Lung (tissue), 12 donors: ENCODE data around the gene WNK1. TPM values are rescaled to one million over a fixed set of nuclear protein-coding genes. Genes with fewer than 3 reads are reported as not detected.

ENCODE experiments used
- ATAC-seq: fragments of 200-7000 bp; cut with Tn5 transposase; one replicate; pipeline ENCODE4 v1.9.1; 2020; ENCODE audit warnings: moderate number of reproducible peaks; ENCODE audit not compliant: insufficient read depth, low FRiP score
- DNase-seq, 3 donors: peaks; one replicate each; pipeline ENCODE4 v3.0.0-alpha.2; 2013 to 2017
- H3K27ac ChIP-seq, 2 donors: one replicate each; pipeline ENCODE4 v1.5.1; 2013; ENCODE audit warnings: mild to moderate bottlenecking in 2 of 2, moderate library complexity in 2 of 2, control low read depth in 1 of 2, inconsistent platforms in 1 of 2, low read depth in 1 of 2, low read length in 1 of 2
- H3K27me3 ChIP-seq, 3 donors: one replicate each; pipeline ENCODE4 v1.5.1; 2013; ENCODE audit warnings: low read length in 2 of 3; ENCODE audit not compliant: control insufficient read depth in 3 of 3, insufficient read depth in 3 of 3
- H3K36me3 ChIP-seq, 4 donors: one replicate each; pipeline ENCODE4 v1.5.1; 2013; ENCODE audit warnings: low read length in 4 of 4, mild to moderate bottlenecking in 1 of 4, moderate library complexity in 1 of 4; ENCODE audit not compliant: control insufficient read depth in 4 of 4, insufficient read depth in 4 of 4
- H3K4me1 ChIP-seq, 5 donors: one replicate each; pipeline ENCODE4 v1.5.1; 2013; ENCODE audit warnings: low read length in 5 of 5, mild to moderate bottlenecking in 2 of 5, moderate library complexity in 1 of 5; ENCODE audit not compliant: control insufficient read depth in 5 of 5, insufficient read depth in 5 of 5
- H3K4me3 ChIP-seq: one replicate; pipeline ENCODE4 v1.5.1; 2013; ENCODE audit warnings: mild to moderate bottlenecking, control low read depth, moderate library complexity
- H3K9ac ChIP-seq, 2 donors: one replicate each; pipeline ENCODE4 v1.5.1; 2013; ENCODE audit warnings: low read length in 2 of 2, control low read depth in 1 of 2; ENCODE audit not compliant: insufficient read depth in 1 of 2
- H3K9me3 ChIP-seq, 4 donors: one replicate each; pipeline ENCODE4 v1.5.1; 2013; ENCODE audit warnings: low read length in 3 of 4, mild to moderate bottlenecking in 1 of 4, moderate library complexity in 1 of 4; ENCODE audit not compliant: control insufficient read depth in 4 of 4, insufficient read depth in 3 of 4
- WGBS, 2 donors: extraction: QIAGEN DNeasy Blood & Tissue Kit; methylation state at CpG; one replicate each; pipeline ENCODE4 v1.1.7; 2013; 5-methylcytosine and 5-hydroxymethylcytosine counted together
- polyA plus RNA-seq, 2 donors: library from polyadenylated mRNA; stranded (reverse); fragments of 200-250 nt; gene quantifications; one replicate each; pipeline ENCODE4 v1.2.1, GENCODE V29; 2013
- total RNA-seq, 2 donors: library from RNA; depleted of rRNA in 1 of 2; stranded (reverse); fragments of >200 nt in 1 of 2; gene quantifications; one replicate each; pipeline ENCODE4 v1.2.1, GENCODE V29; 2014 to 2021
- TF ChIP-seq, protein P1 (sequence below): IDR thresholded peaks from 2 replicates; pipeline ENCODE4 v1.5.1; 2012; ENCODE audit warnings: mild to moderate bottlenecking; ENCODE audit errors: control extremely low read depth, extremely low read depth
- donor health status: control.
- donor health status: control.
- donor health status: Bipolar disorder and iron deficiency.
- donor health status: healthy.
- donor health status: DM: yes; HTN: yes; CAD: no.

Gene WNK1
- total and polyA plus RNA-seq, 4 donors: 23.1 to 269 (median 128) TPM

- Histone ChIP-seq H3K4me1 (peaks cover 0 to 3% (median 0%) of the 10 kb centered on the region in 5 donors), H3K9ac (no peak overlapping the region), H3K36me3 (no peaks in the 10 kb centered on the region), H3K27ac (no peak overlapping the region), H3K4me3 (no peak overlapping the region), H3K27me3 (no peaks in the 10 kb centered on the region), H3K9me3 (no peaks in the 10 kb centered on the region)
- ATAC-seq (no peak), DNase-seq (no peak)
- TF ChIP-seq, protein P1, sequence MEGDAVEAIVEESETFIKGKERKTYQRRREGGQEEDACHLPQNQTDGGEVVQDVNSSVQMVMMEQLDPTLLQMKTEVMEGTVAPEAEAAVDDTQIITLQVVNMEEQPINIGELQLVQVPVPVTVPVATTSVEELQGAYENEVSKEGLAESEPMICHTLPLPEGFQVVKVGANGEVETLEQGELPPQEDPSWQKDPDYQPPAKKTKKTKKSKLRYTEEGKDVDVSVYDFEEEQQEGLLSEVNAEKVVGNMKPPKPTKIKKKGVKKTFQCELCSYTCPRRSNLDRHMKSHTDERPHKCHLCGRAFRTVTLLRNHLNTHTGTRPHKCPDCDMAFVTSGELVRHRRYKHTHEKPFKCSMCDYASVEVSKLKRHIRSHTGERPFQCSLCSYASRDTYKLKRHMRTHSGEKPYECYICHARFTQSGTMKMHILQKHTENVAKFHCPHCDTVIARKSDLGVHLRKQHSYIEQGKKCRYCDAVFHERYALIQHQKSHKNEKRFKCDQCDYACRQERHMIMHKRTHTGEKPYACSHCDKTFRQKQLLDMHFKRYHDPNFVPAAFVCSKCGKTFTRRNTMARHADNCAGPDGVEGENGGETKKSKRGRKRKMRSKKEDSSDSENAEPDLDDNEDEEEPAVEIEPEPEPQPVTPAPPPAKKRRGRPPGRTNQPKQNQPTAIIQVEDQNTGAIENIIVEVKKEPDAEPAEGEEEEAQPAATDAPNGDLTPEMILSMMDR: no peak
- 72 to 74% methylated on average over 7 of the region's 7 CpGs for WGBS, 2 donors
Measured at GRCh38 chr12:953776-954175, 201.4 kb downstream of the WNK1 start.

DNA sequence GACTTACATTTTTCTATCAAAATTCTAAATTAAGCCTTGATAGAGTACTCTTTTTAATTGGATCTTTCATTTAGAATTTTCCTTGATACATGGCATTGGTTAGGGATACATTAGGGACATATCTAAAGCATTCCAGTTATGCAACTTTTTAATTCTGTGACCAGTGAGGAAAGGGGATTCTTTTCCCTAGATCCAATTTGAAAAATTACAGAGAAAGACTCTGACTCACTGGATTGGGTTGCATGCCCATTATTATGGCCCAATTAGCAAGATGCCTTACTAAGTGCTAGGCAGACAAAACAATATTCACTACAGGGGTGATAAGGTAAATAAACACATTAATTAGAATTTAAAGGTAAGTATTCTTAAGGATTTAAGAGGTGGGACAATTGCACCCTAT is 202.4 kb downstream of the WNK1 start:
- H3K4me1 ChIP-seq: peaks cover 0 to 3% (median 0%) of the 10 kb centered on the region in 5 donors
- no peak for DNase-seq
- H3K27ac ChIP-seq: no peak overlapping the region
- no peak overlapping the region for H3K4me3 ChIP-seq
- no peaks in the 10 kb centered on the region for H3K27me3 ChIP-seq
- no peaks in the 10 kb centered on the region for H3K9me3 ChIP-seq
- H3K36me3 ChIP-seq: no peaks in the 10 kb centered on the region
- no peak for ATAC-seq
- no peak overlapping the region for H3K9ac ChIP-seq
- TF ChIP-seq, protein P1: no peak

DNA sequence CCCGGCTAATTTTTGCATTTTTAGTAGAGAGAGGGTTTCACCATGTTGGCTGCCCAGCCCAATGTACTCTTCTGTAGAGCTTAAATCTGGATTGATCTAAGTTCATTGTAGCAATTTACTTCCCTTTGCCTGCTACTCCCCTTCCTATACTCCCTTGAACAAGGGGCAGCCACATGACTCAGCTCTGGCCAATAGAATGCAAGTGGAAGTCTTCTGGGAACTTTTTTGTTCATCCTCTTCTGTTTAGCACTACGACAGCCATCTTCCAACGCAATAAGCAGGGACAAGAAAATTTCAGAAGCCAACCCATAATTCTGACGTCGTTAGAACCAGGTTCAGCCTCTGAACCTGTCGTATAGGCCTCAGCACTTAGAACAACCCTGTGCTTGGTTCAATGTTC is 203.6 kb downstream of the WNK1 start:
- Histone ChIP-seq H3K4me3 (no peak overlapping the region), H3K27me3 (no peaks in the 10 kb centered on the region), H3K9ac (no peak overlapping the region), H3K9me3 (no peaks in the 10 kb centered on the region), H3K4me1 (peaks cover 0 to 3% (median 0%) of the 10 kb centered on the region in 5 donors), H3K36me3 (no peaks in the 10 kb centered on the region), H3K27ac (no peak overlapping the region)
- ATAC-seq (no peak), DNase-seq (no peak)
- 95 to 97% methylated on average over 6 of the region's 6 CpGs for whole genome bisulfite sequencing, 2 donors
- TF ChIP-seq, protein P1: no peak

GRCh38 chr12:958588-959123 is 206.3 kb downstream of the WNK1 start:
- Histone ChIP-seq H3K36me3 (no peaks in the 10 kb centered on the region), H3K4me1 (peaks cover 0 to 3% (median 0%) of the 10 kb centered on the region in 5 donors), H3K4me3 (no peak overlapping the region), H3K9ac (no peak overlapping the region), H3K27me3 (no peaks in the 10 kb centered on the region), H3K9me3 (no peaks in the 10 kb centered on the region), H3K27ac (no peak overlapping the region)
- WGBS, 2 donors: 53 to 71% methylated on average over 7 to 8 of the region's 8 CpGs
- TF ChIP-seq, protein P1: no peak
- DNase-seq: no peak
- ATAC-seq: no peak
